GM10847 (cell line): Measurements from ENCODE around the gene MAPK6.
A peak's percentile ranks its signal among the peaks of the same experiment; 100 is the strongest.

Experiments used
- POLR2A ChIP-seq: IDR thresholded peaks from 2 replicates; pipeline ENCODE4 v1.6.1; 2011; ENCODE audit not compliant: insufficient read length; ENCODE audit errors: extremely low read depth

Gene MAPK6

GRCh38 chr15:52090193-52090592, 71.2 kb downstream of the MAPK6 start:
- no peak for TF ChIP-seq POLR2A

GRCh38 chr15:52093167-52093538, 74.1 kb downstream of the MAPK6 start:
- no peak for TF ChIP-seq POLR2A

- no peak for TF ChIP-seq POLR2A
These were observed 74.8 kb downstream of the MAPK6 start for GRCh38 chr15:52093539-52094510.

GRCh38 chr15:52094811-52095584, 76.0 kb downstream of the MAPK6 start:
- no peak for TF ChIP-seq POLR2A

GRCh38 chr15:52095597-52096262, 76.7 kb downstream of the MAPK6 start:
- TF ChIP-seq POLR2A: no peak

- no peak for TF ChIP-seq POLR2A
These were observed 78.2 kb downstream of the MAPK6 start for GRCh38 chr15:52097180-52097579.

GRCh38 chr15:52098323-52098722, 79.3 kb downstream of the MAPK6 start:
- no peak for TF ChIP-seq POLR2A

- TF ChIP-seq POLR2A: no peak
These were observed 80.7 kb downstream of the MAPK6 start for GRCh38 chr15:52099651-52100272.

GRCh38 chr15:52100807-52101442, 81.9 kb downstream of the MAPK6 start:
- TF ChIP-seq POLR2A: no peak

- no peak for TF ChIP-seq POLR2A
These were observed 82.7 kb downstream of the MAPK6 start for GRCh38 chr15:52101542-52102323.

GRCh38 chr15:52102463-52102862, 83.4 kb downstream of the MAPK6 start:
- TF ChIP-seq POLR2A: no peak

- TF ChIP-seq POLR2A: no peak
These were observed 84.5 kb downstream of the MAPK6 start for GRCh38 chr15:52103217-52104207.

- peak; percentile 26 for TF ChIP-seq POLR2A
These were observed 85.5 kb downstream of the MAPK6 start for GRCh38 chr15:52104532-52105004.
